Neural cell (in vitro differentiated cells): ENCODE data around the gene DOK7. TPM values are rescaled to one million over a fixed set of nuclear protein-coding genes. Genes with fewer than 3 reads are reported as not detected.

Experiments used
- H2AFZ ChIP-seq: fragments of 200-600, 300-800 bp; sonication (generic), shearing (Covaris generic); 2 replicates; pipeline ENCODE4 v1.6.0; 2014; ENCODE audit warnings: low read depth, mild to moderate bottlenecking, antibody characterized with exemption, low read length, moderate library complexity
- H3F3A ChIP-seq: fragments of 200-600 bp; shearing (Covaris generic); 2 replicates; pipeline ENCODE4 v1.6.1; 2016; ENCODE audit warnings: mild to moderate bottlenecking, moderate library complexity, mixed read lengths, antibody characterized with exemption, low read length; ENCODE audit not compliant: insufficient read depth, poor library complexity, severe bottlenecking
- H3K27ac ChIP-seq: fragments of 200-600, 300-800 bp; sonication (generic), shearing (Covaris generic); 2 replicates; pipeline ENCODE4 v1.5.1; 2014; ENCODE audit warnings: mild to moderate bottlenecking, low read length, moderate library complexity
- H3K27me3 ChIP-seq: fragments of 300-800, 200-600 bp; sonication (generic), shearing (Covaris generic); 2 replicates; pipeline ENCODE4 v1.6.0; 2014; ENCODE audit warnings: mild to moderate bottlenecking, low read depth, low read length, moderate library complexity; ENCODE audit not compliant: insufficient read depth
- H3K36me3 ChIP-seq: fragments of 300-800, 200-600 bp; sonication (generic), shearing (Covaris generic); 2 replicates; pipeline ENCODE4 v1.5.1; 2014; ENCODE audit warnings: mild to moderate bottlenecking, antibody characterized with exemption, low read length, moderate library complexity; ENCODE audit not compliant: insufficient read depth
- H3K4me2 ChIP-seq: fragments of 300-800, 200-600 bp; sonication (generic), shearing (Covaris generic); 2 replicates; pipeline ENCODE4 v1.6.0; 2014; ENCODE audit warnings: mild to moderate bottlenecking, low read length
- H3K4me3 ChIP-seq: fragments of 300-800, 200-600 bp; sonication (generic), shearing (Covaris generic); 2 replicates; pipeline ENCODE4 v1.5.1; 2014; ENCODE audit warnings: mild to moderate bottlenecking, low read length, moderate library complexity
- H3K79me2 ChIP-seq: fragments of 200-600 bp; shearing (Covaris generic); replicated peaks from 2 replicates; pipeline ENCODE4 v1.6.0; 2014; ENCODE audit warnings: mild to moderate bottlenecking, low read length, moderate library complexity; ENCODE audit not compliant: insufficient read depth
- H3K9ac ChIP-seq: fragments of 300-800, 200-600 bp; sonication (generic), shearing (Covaris generic); 2 replicates; pipeline ENCODE4 v1.6.1; 2016; ENCODE audit warnings: mild to moderate bottlenecking, low read length, mixed read lengths
- H3K9me2 ChIP-seq: fragments of 200-600 bp; shearing (Covaris generic); 2 replicates; pipeline ENCODE4 v1.6.1; 2016; ENCODE audit warnings: mild to moderate bottlenecking, low read length, mixed read lengths; ENCODE audit not compliant: insufficient read depth
- H3K9me3 ChIP-seq: fragments of 200-600, 300-800 bp; sonication (generic), shearing (Covaris generic); 2 replicates; pipeline ENCODE4 v1.6.1; 2016; ENCODE audit warnings: mild to moderate bottlenecking, mixed run types, low read length, moderate library complexity, mixed read lengths
- H4K20me1 ChIP-seq: fragments of 200-600 bp; shearing (Covaris generic); 2 replicates; pipeline ENCODE4 v1.6.1; 2016; ENCODE audit warnings: mild to moderate bottlenecking, mixed run types; ENCODE audit not compliant: insufficient read depth
- CTCF ChIP-seq: fragments of 450-650 bp; IDR thresholded peaks from 2 replicates; pipeline ENCODE4 v1.5.1; 2014; ENCODE audit warnings: antibody characterized with exemption, mild to moderate bottlenecking, moderate library complexity; ENCODE audit not compliant: poor library complexity, severe bottlenecking
- EP300 ChIP-seq: fragments of 450-650 bp; conservative IDR thresholded peaks from 2 replicates; pipeline ENCODE4 v1.6.1; 2014; ENCODE audit warnings: antibody characterized with exemption, mild to moderate bottlenecking, moderate library complexity; ENCODE audit not compliant: poor library complexity, severe bottlenecking
- EZH2 ChIP-seq: fragments of 200-600, 300-800 bp; shearing (Covaris generic), sonication (generic); IDR thresholded peaks from 2 replicates; pipeline ENCODE4 v1.6.1; 2014; ENCODE audit warnings: antibody characterized with exemption, low read length, borderline replicate concordance, mild to moderate bottlenecking; ENCODE audit not compliant: insufficient read depth, poor library complexity, severe bottlenecking
- MXI1 ChIP-seq: fragments of 450-650 bp; conservative IDR thresholded peaks from 2 replicates; pipeline ENCODE4 v1.6.1; 2014; ENCODE audit warnings: antibody characterized with exemption, mild to moderate bottlenecking; ENCODE audit not compliant: poor library complexity, severe bottlenecking
- POLR2AphosphoS5 ChIP-seq: IDR thresholded peaks from 2 replicates; pipeline ENCODE4 v1.6.1; 2012
- RAD21 ChIP-seq: fragments of 450-650 bp; conservative IDR thresholded peaks from 2 replicates; pipeline ENCODE4 v1.6.1; 2014; ENCODE audit warnings: antibody characterized with exemption, mild to moderate bottlenecking, moderate library complexity
- REST ChIP-seq: IDR thresholded peaks from 2 replicates; pipeline ENCODE4 v1.6.1; 2012; ENCODE audit warnings: borderline replicate concordance
- SMC3 ChIP-seq: fragments of 450-650 bp; conservative IDR thresholded peaks from 2 replicates; pipeline ENCODE4 v1.6.1; 2014; ENCODE audit warnings: antibody characterized with exemption, mild to moderate bottlenecking, moderate library complexity; ENCODE audit not compliant: poor library complexity
- TAF1 ChIP-seq: IDR thresholded peaks from 2 replicates; pipeline ENCODE4 v1.6.1; 2012; ENCODE audit warnings: low read depth
- polyA plus RNA-seq: library from polyadenylated mRNA; depleted of rRNA; stranded (reverse); fragments of >200 nt; gene quantifications from 2 replicates; pipeline ENCODE4 v1.2.3, GENCODE V29; 2014

The DOK7 gene
- polyA plus RNA-seq, 1 donor from 2014 or later: 0.66 TPM

GRCh38 chr4:3529363-3529762 is 66.3 kb downstream of the DOK7 start:
- Histone ChIP-seq H3K27me3 (no peaks in the 10 kb centered on the region), H4K20me1 (no peaks in the 10 kb centered on the region), H3K4me3 (no peak overlapping the region), H3K36me3 (no peaks in the 10 kb centered on the region), H3F3A (no peaks in the 10 kb centered on the region), H3K4me2 (no peak overlapping the region), H3K79me2 (peaks cover 24% of the 10 kb centered on the region), H3K9me3 (no peaks in the 10 kb centered on the region), H2AFZ (no peak overlapping the region), H3K9me2 (no peaks in the 10 kb centered on the region), H3K9ac (no peak overlapping the region), H3K27ac (no peak overlapping the region)
- TF ChIP-seq EP300 (no peak), EZH2 (no peak), MXI1 (no peak), TAF1 (no peak), POLR2AphosphoS5 (no peak), RAD21 (no peak), REST (no peak), CTCF (no peak), SMC3 (no peak)

- Histone ChIP-seq H3K4me2 (no peak overlapping the region), H4K20me1 (no peaks in the 10 kb centered on the region), H3K79me2 (peaks cover 24% of the 10 kb centered on the region), H3K9me3 (no peaks in the 10 kb centered on the region), H3K27me3 (no peaks in the 10 kb centered on the region), H3K9ac (no peak overlapping the region), H3K9me2 (no peaks in the 10 kb centered on the region), H3K27ac (no peak overlapping the region), H3K36me3 (no peaks in the 10 kb centered on the region), H3K4me3 (peak overlapping the region; percentile 89), H2AFZ (no peak overlapping the region), H3F3A (no peaks in the 10 kb centered on the region)
- TF ChIP-seq TAF1 (no peak), CTCF (no peak), RAD21 (no peak), MXI1 (no peak)
These were observed 66.9 kb downstream of the DOK7 start for GRCh38 chr4:3530051-3530450.
